ENCODE measurements around the gene CXCL5. TPM values are rescaled to one million over a fixed set of nuclear protein-coding genes. Genes with fewer than 3 reads are reported as not detected.

The CXCL5 gene
- total RNA-seq, 1 experiment from 2014 or later: 0.23 TPM

- DNase-seq: no peak
- H3K4me3 ChIP-seq: no peak overlapping the region
- H3K27me3 ChIP-seq: no peaks in the 10 kb centered on the region
- no peaks in the 10 kb centered on the region for H3K36me3 ChIP-seq
- H3K9me3 ChIP-seq: no peaks in the 10 kb centered on the region
These were observed 25.2 kb upstream of the CXCL5 start for GRCh38 chr4:74023709-74024108.

DNA sequence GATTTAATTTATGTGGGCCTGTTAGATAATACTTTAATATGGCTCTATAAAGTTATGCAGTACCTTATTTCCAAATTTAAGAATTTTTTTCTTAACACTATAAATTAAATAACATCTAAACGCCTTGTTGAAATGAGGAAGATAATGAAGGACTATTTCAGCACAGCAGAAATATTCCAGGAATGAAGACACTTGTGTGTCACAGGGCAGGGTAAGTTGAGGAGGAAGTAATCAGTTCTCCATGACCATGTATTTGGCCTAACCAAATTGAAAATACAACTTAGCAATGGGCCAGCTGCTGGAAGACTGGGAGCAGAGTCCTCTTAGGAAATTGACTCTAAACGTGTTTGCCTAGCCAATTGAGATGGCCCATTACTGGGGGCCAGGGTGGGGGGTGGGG lies 23.1 kb upstream of the CXCL5 start:
- Histone ChIP-seq H3K27me3 (no peaks in the 10 kb centered on the region), H3K4me3 (no peak overlapping the region)

DNA sequence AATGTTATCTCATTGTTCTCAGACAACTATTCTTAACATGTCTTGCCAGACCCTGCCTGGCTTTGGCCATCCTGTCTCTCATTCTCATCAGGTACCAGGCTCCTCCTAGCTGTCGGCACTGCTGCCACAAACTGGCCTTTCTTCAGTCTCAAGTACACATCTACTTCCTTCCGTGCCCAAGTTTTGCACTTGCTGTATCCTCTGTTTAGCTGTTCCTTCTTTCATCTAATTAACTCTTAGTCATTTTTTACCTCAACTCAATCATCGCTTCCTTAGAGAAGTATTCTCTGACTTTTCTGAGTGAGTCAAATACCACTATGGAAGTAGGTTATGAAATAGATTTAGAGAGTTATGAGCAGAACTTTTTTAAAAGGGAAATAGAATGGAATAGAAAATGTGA lies 20.3 kb upstream of the CXCL5 start:
- Histone ChIP-seq H3K27me3 (no peaks in the 10 kb centered on the region), H3K36me3 (no peaks in the 10 kb centered on the region), H3K4me3 (no peak overlapping the region), H3K9me3 (no peaks in the 10 kb centered on the region)
- DNase-seq: no peak

More for the DNA sequence above, 23.1 kb upstream of the CXCL5 start:
- H3K36me3 ChIP-seq: no peaks in the 10 kb centered on the region
- no peak for DNase-seq
- no peaks in the 10 kb centered on the region for H3K9me3 ChIP-seq

GRCh38 chr4:74018116-74018515 lies 19.6 kb upstream of the CXCL5 start:
- H3K9me3 ChIP-seq: no peaks in the 10 kb centered on the region
- H3K27me3 ChIP-seq: no peaks in the 10 kb centered on the region
- no peak overlapping the region for H3K4me3 ChIP-seq
- H3K36me3 ChIP-seq: no peaks in the 10 kb centered on the region
- DNase-seq: no peak

- no peak for DNase-seq
- H3K27me3 ChIP-seq: no peaks in the 10 kb centered on the region
- H3K36me3 ChIP-seq: no peaks in the 10 kb centered on the region
- H3K4me3 ChIP-seq: no peak overlapping the region
- no peaks in the 10 kb centered on the region for H3K9me3 ChIP-seq
These were observed 17.6 kb upstream of the CXCL5 start for GRCh38 chr4:74016068-74016467.

DNA sequence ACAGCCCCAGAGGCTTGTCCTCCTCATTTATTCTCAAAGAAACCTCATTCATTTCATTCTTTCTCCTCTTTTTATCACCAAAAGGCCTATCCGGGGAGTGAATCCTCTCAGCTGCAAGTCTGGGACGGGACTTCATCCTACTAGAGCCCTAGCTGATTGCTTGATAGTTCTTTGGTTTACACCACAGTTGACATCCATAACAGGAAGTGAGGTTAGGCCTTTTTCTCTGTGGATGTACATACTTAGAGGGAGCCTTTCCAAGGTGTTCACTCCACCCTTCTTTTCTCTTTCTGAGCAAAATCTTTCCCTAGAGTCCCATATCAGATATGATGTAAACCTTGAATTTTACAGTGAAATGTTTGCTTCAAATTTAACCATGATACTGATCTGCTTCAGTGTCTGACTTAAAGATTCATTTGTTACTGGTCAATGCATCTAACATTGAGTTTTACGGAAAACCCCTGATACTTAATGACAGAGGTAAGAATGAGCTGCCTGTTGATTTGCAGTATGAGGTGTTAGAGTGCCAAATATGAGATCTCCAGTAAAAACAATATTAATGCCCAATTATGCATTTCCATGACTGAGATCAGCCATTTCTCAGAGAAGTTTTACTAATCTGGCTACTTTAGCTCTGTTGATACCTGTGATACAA lies 16.8 kb upstream of the CXCL5 start:
- no peaks in the 10 kb centered on the region for H3K36me3 ChIP-seq
- no peak overlapping the region for H3K4me3 ChIP-seq
- H3K9me3 ChIP-seq: no peaks in the 10 kb centered on the region

GRCh38 chr4:74014332-74014731 lies 15.9 kb upstream of the CXCL5 start:
- Histone ChIP-seq H3K27me3 (no peaks in the 10 kb centered on the region), H3K9me3 (no peaks in the 10 kb centered on the region), H3K4me3 (no peak overlapping the region), H3K36me3 (no peaks in the 10 kb centered on the region)
- no peak for DNase-seq

More for the DNA sequence above, 16.8 kb upstream of the CXCL5 start:
- H3K27me3 ChIP-seq: no peaks in the 10 kb centered on the region
- no peak for DNase-seq

DNA sequence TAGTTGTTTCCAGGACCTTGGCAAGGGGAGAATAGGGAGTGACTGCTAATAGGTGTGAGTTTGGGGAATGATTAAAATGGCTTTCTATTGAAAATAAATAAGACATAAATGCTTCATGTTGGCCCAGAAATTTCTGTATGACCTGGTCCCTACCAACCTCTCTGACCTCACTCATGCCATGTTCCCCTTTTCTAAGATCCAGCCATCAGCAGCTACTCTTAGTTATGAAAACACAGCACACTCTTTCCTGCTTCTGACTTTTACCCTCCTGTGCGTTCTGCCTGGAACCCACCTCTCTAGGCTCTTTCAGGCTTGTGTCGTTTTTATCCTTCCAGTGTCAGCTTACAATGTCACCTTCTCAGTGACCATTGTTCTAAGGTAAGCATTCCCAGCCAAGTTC lies 14.8 kb upstream of the CXCL5 start:
- Histone ChIP-seq H3K36me3 (no peaks in the 10 kb centered on the region), H3K27me3 (no peaks in the 10 kb centered on the region), H3K4me3 (no peak overlapping the region), H3K9me3 (no peaks in the 10 kb centered on the region)
- DNase-seq: no peak

GRCh38 chr4:74012130-74012529 lies 13.7 kb upstream of the CXCL5 start:
- Histone ChIP-seq H3K4me3 (no peak overlapping the region), H3K9me3 (no peaks in the 10 kb centered on the region), H3K36me3 (no peaks in the 10 kb centered on the region), H3K27me3 (no peaks in the 10 kb centered on the region)
- no peak for DNase-seq

DNA sequence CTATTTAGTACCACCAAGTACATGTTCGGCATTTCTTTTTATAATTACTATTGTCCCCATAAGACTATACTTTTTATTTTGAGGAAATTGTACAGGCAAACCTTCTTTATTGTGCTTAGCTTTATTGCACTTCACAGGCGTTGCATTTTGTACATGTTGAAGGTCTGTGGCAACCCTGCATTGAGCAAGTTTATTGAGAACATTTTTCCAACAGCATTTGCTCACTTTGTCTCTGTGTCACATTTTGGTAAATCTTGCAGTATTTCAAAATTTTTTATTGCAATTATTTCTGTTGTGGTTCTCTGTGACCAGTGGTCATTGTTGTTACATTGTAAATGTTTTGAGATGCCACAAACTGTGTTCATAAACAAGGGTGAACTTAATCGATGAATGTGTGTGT lies 10.8 kb upstream of the CXCL5 start:
- no peak overlapping the region for H3K4me3 ChIP-seq
- DNase-seq: no peak
- no peaks in the 10 kb centered on the region for H3K9me3 ChIP-seq
- H3K27me3 ChIP-seq: no peaks in the 10 kb centered on the region
- no peaks in the 10 kb centered on the region for H3K36me3 ChIP-seq

- Histone ChIP-seq H3K4me3 (no peak overlapping the region), H3K27me3 (no peaks in the 10 kb centered on the region), H3K9me3 (no peaks in the 10 kb centered on the region), H3K36me3 (no peaks in the 10 kb centered on the region)
- DNase-seq: no peak
These were observed 7.6 kb upstream of the CXCL5 start for GRCh38 chr4:74006009-74006476.

- no peaks in the 10 kb centered on the region for H3K27me3 ChIP-seq
- no peaks in the 10 kb centered on the region for H3K9me3 ChIP-seq
- no peaks in the 10 kb centered on the region for H3K36me3 ChIP-seq
- no peak for DNase-seq
- no peak overlapping the region for H3K4me3 ChIP-seq
These were observed 7.1 kb upstream of the CXCL5 start for GRCh38 chr4:74005528-74005927.

DNA sequence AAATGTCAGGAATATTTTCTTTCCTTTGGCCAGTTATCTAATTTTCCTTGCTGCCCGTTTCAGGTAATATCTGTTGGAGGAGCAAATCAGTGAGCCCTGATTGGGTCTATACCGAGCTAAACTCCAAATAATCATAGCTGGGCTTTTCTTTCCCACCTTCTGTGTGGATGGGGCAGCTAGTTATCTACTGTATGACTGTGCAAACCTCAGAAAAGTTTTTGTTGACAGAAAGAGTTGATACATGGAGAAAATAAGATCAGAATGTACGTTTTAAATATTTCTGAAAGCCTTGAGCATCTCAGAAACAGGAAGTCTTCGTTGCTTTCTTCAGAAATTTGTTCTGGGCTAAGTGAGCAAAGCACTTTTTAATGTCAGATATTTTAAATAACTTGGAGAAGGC lies 6.2 kb upstream of the CXCL5 start:
- Histone ChIP-seq H3K4me3 (no peak overlapping the region), H3K9me3 (no peaks in the 10 kb centered on the region), H3K36me3 (no peaks in the 10 kb centered on the region), H3K27me3 (no peaks in the 10 kb centered on the region)
- no peak for DNase-seq

DNA sequence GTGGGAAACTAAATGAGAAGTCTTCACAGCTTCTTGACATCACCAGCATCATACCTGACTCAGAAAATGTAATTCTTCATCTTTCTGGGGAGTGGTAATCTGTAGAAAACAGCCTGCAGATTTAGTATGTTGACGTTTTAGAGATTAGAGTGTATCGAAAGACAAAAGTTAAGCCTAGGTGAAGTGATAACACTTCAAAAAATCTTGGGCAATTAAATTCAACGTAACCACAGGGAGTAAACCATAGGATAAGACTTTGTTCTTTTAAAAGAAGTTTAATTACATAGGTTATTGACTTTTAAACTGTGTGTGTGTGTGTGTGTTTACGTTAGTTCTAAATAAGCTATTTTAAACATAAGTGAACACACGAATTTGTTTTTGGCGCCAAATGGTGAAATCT lies 1.8 kb upstream of the CXCL5 start:
- Histone ChIP-seq H3K4me3 (no peak overlapping the region), H3K36me3 (no peaks in the 10 kb centered on the region), H3K9me3 (no peaks in the 10 kb centered on the region), H3K27me3 (no peaks in the 10 kb centered on the region)
- DNase-seq: no peak

GRCh38 chr4:73992050-73992449 lies 6.4 kb downstream of the CXCL5 start:
- no peak overlapping the region for H3K4me3 ChIP-seq
- H3K36me3 ChIP-seq: no peaks in the 10 kb centered on the region
- no peaks in the 10 kb centered on the region for H3K9me3 ChIP-seq
- H3K27me3 ChIP-seq: no peaks in the 10 kb centered on the region
- DNase-seq: no peak

DNA sequence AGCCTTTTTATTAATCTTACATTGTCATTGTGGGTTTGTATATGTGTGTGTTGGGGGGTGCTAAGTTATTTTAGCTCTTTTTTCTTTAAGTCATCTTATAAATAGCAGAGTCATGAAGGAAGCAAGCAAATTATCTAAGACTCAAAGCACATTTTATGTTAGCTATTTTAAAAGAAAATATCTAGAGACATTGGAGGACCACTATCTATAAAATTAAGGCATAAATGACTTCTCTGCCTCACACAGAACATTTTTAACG lies 6.8 kb downstream of the CXCL5 start:
- Histone ChIP-seq H3K4me3 (no peak overlapping the region), H3K36me3 (no peaks in the 10 kb centered on the region), H3K9me3 (no peaks in the 10 kb centered on the region), H3K27me3 (no peaks in the 10 kb centered on the region)
- DNase-seq: no peak

GRCh38 chr4:73990988-73991741 lies 7.3 kb downstream of the CXCL5 start:
- H3K27me3 ChIP-seq: no peaks in the 10 kb centered on the region
- H3K4me3 ChIP-seq: no peak overlapping the region
- DNase-seq: no peak
- H3K36me3 ChIP-seq: no peaks in the 10 kb centered on the region
- no peaks in the 10 kb centered on the region for H3K9me3 ChIP-seq

DNA sequence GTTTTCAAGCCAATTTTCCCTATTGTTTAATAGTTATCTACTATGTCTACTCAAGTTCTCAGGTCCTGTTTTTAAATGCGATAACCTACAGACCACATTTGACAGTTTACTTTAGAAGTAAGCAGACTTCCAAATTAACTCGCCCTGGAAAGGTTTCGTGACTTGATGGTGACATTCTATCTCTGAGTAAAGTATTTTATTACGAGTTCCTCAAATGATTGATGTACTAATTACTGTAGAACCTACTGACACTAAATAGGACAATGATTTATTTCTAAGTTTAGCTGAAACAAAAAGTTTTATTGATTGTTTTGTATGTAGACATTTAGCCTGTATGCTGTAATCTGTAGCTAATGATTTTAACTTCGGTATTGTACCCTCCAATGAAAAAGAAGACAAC lies 8.5 kb downstream of the CXCL5 start:
- DNase-seq: no peak

More for the DNA sequence above, 8.5 kb downstream of the CXCL5 start:
- H3K4me3 ChIP-seq: no peak overlapping the region
- H3K36me3 ChIP-seq: no peaks in the 10 kb centered on the region
- no peaks in the 10 kb centered on the region for H3K27me3 ChIP-seq
- no peaks in the 10 kb centered on the region for H3K9me3 ChIP-seq

Measured in MG63 (cell line).